Activated naive CD8-positive, alpha-beta T cell treated with anti-CD3 and anti-CD28 coated beads, Interleukin-2, amount 50 U/mL, for 24 hours (primary cell): ENCODE data around the gene RPL9.
"Not testable (repeated sequence)": the region's sequence is repeated elsewhere in the genome, so short reads cannot be mapped to it uniquely, and the experiment has no call there.

Source experiments
- ATAC-seq: fragments of 150-1000 bp; cut with Tn5 transposase; one replicate; pipeline ENCODE4 v1.10.0; 2021
- DNase-seq: peaks from one replicate; pipeline ENCODE4 v3.0.0; 2021
- H3K27ac Mint-ChIP-seq: one replicate; pipeline ENCODE4 v1.8.0; 2021; ENCODE audit warnings: mild to moderate bottlenecking, mixed read lengths
- H3K27me3 Mint-ChIP-seq: one replicate; pipeline ENCODE4 v1.8.0; 2021; ENCODE audit warnings: mixed read lengths
- H3K36me3 Mint-ChIP-seq: one replicate; pipeline ENCODE4 v1.8.0; 2021; ENCODE audit warnings: low read depth, mixed read lengths
- H3K4me1 Mint-ChIP-seq: one replicate; pipeline ENCODE4 v1.8.0; 2021; ENCODE audit warnings: mixed read lengths
- H3K4me3 Mint-ChIP-seq: one replicate; pipeline ENCODE4 v1.8.0; 2021; ENCODE audit warnings: mild to moderate bottlenecking, moderate library complexity, mixed read lengths
- H3K9me3 Mint-ChIP-seq: one replicate; pipeline ENCODE4 v1.8.0; 2021; ENCODE audit warnings: mixed read lengths

The RPL9 gene

GRCh38 chr4:39480251-39480650 lies 21.5 kb upstream of the RPL9 start:
- Mint-ChIP-seq H3K36me3 (peaks cover 8% of the 10 kb centered on the region), H3K27ac (no peak overlapping the region), H3K9me3 (peaks cover 4% of the 10 kb centered on the region), H3K4me1 (no peaks in the 10 kb centered on the region), H3K4me3 (no peak overlapping the region), H3K27me3 (no peaks in the 10 kb centered on the region)
- DNase-seq (no peak), ATAC-seq (no peak)

- DNase-seq (no peak), ATAC-seq (no peak)
- H3K4me1 Mint-ChIP-seq = no peaks in the 10 kb centered on the region
- no peak overlapping the region for H3K27ac Mint-ChIP-seq
- H3K9me3 Mint-ChIP-seq = no peaks in the 10 kb centered on the region
- H3K27me3 Mint-ChIP-seq = no peaks in the 10 kb centered on the region
- H3K4me3 Mint-ChIP-seq = no peak overlapping the region
- peaks cover 18% of the 10 kb centered on the region for H3K36me3 Mint-ChIP-seq
These were observed 17.6 kb upstream of the RPL9 start for GRCh38 chr4:39476187-39476895.

GRCh38 chr4:39472396-39472795 lies 13.7 kb upstream of the RPL9 start:
- H3K27me3 Mint-ChIP-seq = no peaks in the 10 kb centered on the region
- no peak overlapping the region for H3K27ac Mint-ChIP-seq
- DNase-seq (no peak), ATAC-seq (no peak)
- H3K36me3 Mint-ChIP-seq = peaks cover 33% of the 10 kb centered on the region
- H3K9me3 Mint-ChIP-seq = no peaks in the 10 kb centered on the region
- H3K4me3 Mint-ChIP-seq = no peak overlapping the region
- H3K4me1 Mint-ChIP-seq = peaks cover 4% of the 10 kb centered on the region

GRCh38 chr4:39470402-39470801 lies 11.7 kb upstream of the RPL9 start:
- no peaks in the 10 kb centered on the region for H3K9me3 Mint-ChIP-seq
- no peak overlapping the region for H3K4me3 Mint-ChIP-seq
- no peak overlapping the region for H3K27ac Mint-ChIP-seq
- H3K27me3 Mint-ChIP-seq = no peaks in the 10 kb centered on the region
- no peak for ATAC-seq
- peaks cover 30% of the 10 kb centered on the region for H3K36me3 Mint-ChIP-seq
- peaks cover 4% of the 10 kb centered on the region for H3K4me1 Mint-ChIP-seq
- DNase-seq = no peak

- no peak for DNase-seq
- Mint-ChIP-seq H3K27ac (peak overlapping the region; percentile 13), H3K4me1 (peaks cover 7% of the 10 kb centered on the region), H3K4me3 (no peak overlapping the region), H3K36me3 (peaks cover 38% of the 10 kb centered on the region), H3K27me3 (no peaks in the 10 kb centered on the region), H3K9me3 (no peaks in the 10 kb centered on the region)
- ATAC-seq = peak; percentile 52
These were observed 10.8 kb upstream of the RPL9 start for GRCh38 chr4:39469429-39470077.

- Mint-ChIP-seq H3K4me1 (peaks cover 7% of the 10 kb centered on the region), H3K27ac (no peak overlapping the region), H3K4me3 (no peak overlapping the region), H3K36me3 (peaks cover 39% of the 10 kb centered on the region), H3K9me3 (no peaks in the 10 kb centered on the region), H3K27me3 (no peaks in the 10 kb centered on the region)
- ATAC-seq (no peak), DNase-seq (no peak)
These were observed 8.7 kb upstream of the RPL9 start for GRCh38 chr4:39467464-39467863.

GRCh38 chr4:39466747-39467146 lies 8.0 kb upstream of the RPL9 start:
- H3K9me3 Mint-ChIP-seq = no peaks in the 10 kb centered on the region
- DNase-seq = no peak
- H3K36me3 Mint-ChIP-seq = peaks cover 36% of the 10 kb centered on the region
- H3K4me3 Mint-ChIP-seq = no peak overlapping the region
- H3K27me3 Mint-ChIP-seq = no peaks in the 10 kb centered on the region
- no peak overlapping the region for H3K27ac Mint-ChIP-seq
- H3K4me1 Mint-ChIP-seq = peaks cover 7% of the 10 kb centered on the region
- no peak for ATAC-seq

- Mint-ChIP-seq H3K27ac (peak overlapping the region; percentile 2), H3K4me1 (peaks cover 19% of the 10 kb centered on the region)
These were observed 6.3 kb upstream of the RPL9 start for GRCh38 chr4:39464886-39465501.

GRCh38 chr4:39458161-39458504 lies 589 bp downstream of the RPL9 start:
- peak overlapping the region; percentile 99 for H3K4me3 Mint-ChIP-seq
- ATAC-seq, H3K9me3 Mint-ChIP-seq, H3K27me3 Mint-ChIP-seq, DNase-seq: not testable (repeated sequence)
- H3K27ac Mint-ChIP-seq = peak overlapping the region; percentile 99
- H3K4me1 Mint-ChIP-seq = peaks cover 67% of the 10 kb centered on the region
- H3K36me3 Mint-ChIP-seq = peaks cover 73% of the 10 kb centered on the region

More at GRCh38 chr4:39464886-39465501, 6.3 kb upstream of the RPL9 start:
- Mint-ChIP-seq H3K4me3 (no peak overlapping the region), H3K36me3 (peaks cover 34% of the 10 kb centered on the region), H3K27me3 (no peaks in the 10 kb centered on the region), H3K9me3 (no peaks in the 10 kb centered on the region)
- ATAC-seq (peak; percentile 86), DNase-seq (no peak)

- peaks cover 71% of the 10 kb centered on the region for H3K4me1 Mint-ChIP-seq
- H3K27me3 Mint-ChIP-seq = peaks cover 4% of the 10 kb centered on the region
- H3K27ac Mint-ChIP-seq = peak overlapping the region; percentile 99
- peaks cover 83% of the 10 kb centered on the region for H3K36me3 Mint-ChIP-seq
- DNase-seq (no peak), ATAC-seq (no peak)
- peak overlapping the region; percentile 99 for H3K4me3 Mint-ChIP-seq
- no peaks in the 10 kb centered on the region for H3K9me3 Mint-ChIP-seq
These were observed 1.6 kb downstream of the RPL9 start for GRCh38 chr4:39456946-39457763.

- peak overlapping the region; percentile 76 for H3K27ac Mint-ChIP-seq
- no peak for ATAC-seq
- H3K9me3 Mint-ChIP-seq = no peaks in the 10 kb centered on the region
- peaks cover 4% of the 10 kb centered on the region for H3K27me3 Mint-ChIP-seq
- H3K4me1 Mint-ChIP-seq = peaks cover 72% of the 10 kb centered on the region
- H3K36me3 Mint-ChIP-seq = peaks cover 90% of the 10 kb centered on the region
- H3K4me3 Mint-ChIP-seq = peak overlapping the region; percentile 99
- no peak for DNase-seq
These were observed 3.2 kb downstream of the RPL9 start for GRCh38 chr4:39455486-39455885.

- no peak for DNase-seq
- H3K36me3 Mint-ChIP-seq = peaks cover 91% of the 10 kb centered on the region
These were observed 5.0 kb downstream of the RPL9 start for GRCh38 chr4:39453738-39454137.

GRCh38 chr4:39452860-39453587 lies 5.7 kb downstream of the RPL9 start:
- Mint-ChIP-seq H3K9me3 (no peaks in the 10 kb centered on the region), H3K36me3 (peaks cover 91% of the 10 kb centered on the region), H3K27me3 (no peaks in the 10 kb centered on the region), H3K4me1 (peaks cover 60% of the 10 kb centered on the region), H3K4me3 (peak overlapping the region; percentile 13), H3K27ac (peak overlapping the region; percentile 62)
- no peak for DNase-seq
- no peak for ATAC-seq

More at GRCh38 chr4:39453738-39454137, 5.0 kb downstream of the RPL9 start:
- Mint-ChIP-seq H3K27ac (peak overlapping the region; percentile 62), H3K27me3 (peaks cover 2% of the 10 kb centered on the region), H3K4me3 (peak overlapping the region; percentile 67), H3K4me1 (peaks cover 63% of the 10 kb centered on the region), H3K9me3 (no peaks in the 10 kb centered on the region)
- ATAC-seq = no peak
